DOHH2 (cell line): ENCODE results near the gene CLIP2.

Experiments used
- H3F3A ChIP-seq: fragments of 200-600 bp; sonication (generic), shearing (Covaris generic); 2 replicates; pipeline ENCODE4 v1.6.0; 2016; ENCODE audit warnings: antibody characterized with exemption, mild to moderate bottlenecking; ENCODE audit not compliant: control insufficient read depth, insufficient read depth
- H3K27ac ChIP-seq: fragments of 200-600 bp; sonication (generic); 2 replicates; pipeline ENCODE4 v1.5.1; 2014; ENCODE audit warnings: low read depth, mild to moderate bottlenecking, low read length, moderate library complexity
- H3K27me3 ChIP-seq: fragments of 200-600 bp; sonication (generic); 2 replicates; pipeline ENCODE4 v1.6.1; 2014; ENCODE audit warnings: mild to moderate bottlenecking, low read length, mixed read lengths; ENCODE audit not compliant: control insufficient read depth
- H3K36me3 ChIP-seq: fragments of 200-600 bp; sonication (generic); 2 replicates; pipeline ENCODE4 v1.6.1; 2014; ENCODE audit warnings: mild to moderate bottlenecking, low read length, moderate library complexity, mixed read lengths; ENCODE audit not compliant: control insufficient read depth
- H3K4me1 ChIP-seq: fragments of 200-600 bp; sonication (generic); 2 replicates; pipeline ENCODE4 v1.6.1; 2014; ENCODE audit warnings: mild to moderate bottlenecking, low read length, mixed read lengths; ENCODE audit not compliant: control insufficient read depth
- H3K4me2 ChIP-seq: fragments of 200-600 bp; sonication (generic); 2 replicates; pipeline ENCODE4 v1.6.0; 2014; ENCODE audit warnings: mild to moderate bottlenecking, low read length, moderate library complexity
- H3K4me3 ChIP-seq: fragments of 200-600 bp; sonication (generic); 2 replicates; pipeline ENCODE4 v1.5.1; 2014; ENCODE audit warnings: mild to moderate bottlenecking, low read length, mixed read lengths
- H3K79me2 ChIP-seq: fragments of 200-600 bp; sonication (generic); 2 replicates; pipeline ENCODE4 v1.6.1; 2014; ENCODE audit warnings: mild to moderate bottlenecking, low read length, mixed read lengths; ENCODE audit not compliant: control insufficient read depth
- H3K9me2 ChIP-seq: fragments of 200-600 bp; sonication (generic); replicated peaks from 2 replicates; pipeline ENCODE4 v1.6.1; 2014; ENCODE audit warnings: mild to moderate bottlenecking, low read length, mixed read lengths; ENCODE audit not compliant: control insufficient read depth
- H3K9me3 ChIP-seq: fragments of 200-600 bp; sonication (generic); 2 replicates; pipeline ENCODE4 v1.6.1; 2014; ENCODE audit warnings: antibody characterized with exemption, low read length, mixed read lengths; ENCODE audit not compliant: control insufficient read depth, insufficient read depth
- H4K20me1 ChIP-seq: fragments of 200-600 bp; sonication (generic); 2 replicates; pipeline ENCODE4 v1.6.0; 2014; ENCODE audit warnings: low read depth, mild to moderate bottlenecking, antibody characterized with exemption, low read length, moderate library complexity; ENCODE audit not compliant: control insufficient read depth, insufficient read depth
- CTCF ChIP-seq: fragments of 200-600 bp; sonication (generic); IDR thresholded peaks from one replicate; pipeline ENCODE4 v1.5.1; 2014; ENCODE audit warnings: antibody characterized with exemption, mild to moderate bottlenecking, low read depth, low read length; ENCODE audit not compliant: poor library complexity, severe bottlenecking
- EZH2phosphoT487 ChIP-seq: fragments of 200-600 bp; sonication (generic); IDR thresholded peaks from 2 replicates; pipeline ENCODE4 v1.6.1; 2017; ENCODE audit warnings: borderline replicate concordance, mild to moderate bottlenecking, antibody characterized with exemption, low read length, moderate library complexity, mixed read lengths

The CLIP2 gene

GRCh38 chr7:74443543-74444247 is 154.5 kb downstream of the CLIP2 start:
- H3K36me3 ChIP-seq, result no peaks in the 10 kb centered on the region
- H3K9me3 ChIP-seq, result no peaks in the 10 kb centered on the region
- H3K4me1 ChIP-seq, result peaks cover 7% of the 10 kb centered on the region
- peaks cover 17% of the 10 kb centered on the region for H3K27me3 ChIP-seq
- H4K20me1 ChIP-seq, result no peaks in the 10 kb centered on the region
- no peak overlapping the region for H3K4me3 ChIP-seq
- H3K27ac ChIP-seq, result no peak overlapping the region
- TF ChIP-seq EZH2phosphoT487 (no peak), CTCF (no peak)
- H3K79me2 ChIP-seq, result no peaks in the 10 kb centered on the region
- no peaks in the 10 kb centered on the region for H3K9me2 ChIP-seq
- no peaks in the 10 kb centered on the region for H3F3A ChIP-seq
- no peak overlapping the region for H3K4me2 ChIP-seq

GRCh38 chr7:74449144-74449543 is 159.9 kb downstream of the CLIP2 start:
- Histone ChIP-seq H3K4me2 (no peak overlapping the region), H3K79me2 (peaks cover 3% of the 10 kb centered on the region), H3K27me3 (peaks cover 3% of the 10 kb centered on the region; the same call in 1 of the 2 replicates), H3K36me3 (no peaks in the 10 kb centered on the region), H4K20me1 (no peaks in the 10 kb centered on the region), H3F3A (peaks cover 13% of the 10 kb centered on the region), H3K4me1 (peaks cover 21% of the 10 kb centered on the region), H3K27ac (no peak overlapping the region), H3K9me3 (peaks cover 9% of the 10 kb centered on the region; the same call in 1 of the 2 replicates), H3K4me3 (no peak overlapping the region), H3K9me2 (no peaks in the 10 kb centered on the region)
- TF ChIP-seq CTCF, result no peak
- no peak for TF ChIP-seq EZH2phosphoT487

- Histone ChIP-seq H3K36me3 (no peaks in the 10 kb centered on the region; the same call in 1 of the 2 replicates), H3K4me3 (no peak overlapping the region), H3K27me3 (peaks cover under 1% of the 10 kb centered on the region; the same call in 1 of the 2 replicates), H3K9me2 (no peaks in the 10 kb centered on the region), H3K4me1 (peaks cover 26% of the 10 kb centered on the region), H3K9me3 (peaks cover 9% of the 10 kb centered on the region; the same call in 1 of the 2 replicates), H4K20me1 (no peaks in the 10 kb centered on the region), H3K4me2 (no peak overlapping the region), H3K79me2 (peaks cover 11% of the 10 kb centered on the region), H3F3A (peaks cover 13% of the 10 kb centered on the region), H3K27ac (no peak overlapping the region)
- peak; percentile 99 for TF ChIP-seq CTCF
- TF ChIP-seq EZH2phosphoT487, result no peak
These were observed 160.7 kb downstream of the CLIP2 start for GRCh38 chr7:74449809-74450397.
